GM10847 (cell line): ENCODE measurements around the gene PRRG4.
A peak's percentile ranks its signal among the peaks of the same experiment; 100 is the strongest.

ENCODE experiments used
- POLR2A ChIP-seq: IDR thresholded peaks from 2 replicates; pipeline ENCODE4 v1.6.1; 2011; ENCODE audit not compliant: insufficient read length; ENCODE audit errors: extremely low read depth

Gene PRRG4

DNA sequence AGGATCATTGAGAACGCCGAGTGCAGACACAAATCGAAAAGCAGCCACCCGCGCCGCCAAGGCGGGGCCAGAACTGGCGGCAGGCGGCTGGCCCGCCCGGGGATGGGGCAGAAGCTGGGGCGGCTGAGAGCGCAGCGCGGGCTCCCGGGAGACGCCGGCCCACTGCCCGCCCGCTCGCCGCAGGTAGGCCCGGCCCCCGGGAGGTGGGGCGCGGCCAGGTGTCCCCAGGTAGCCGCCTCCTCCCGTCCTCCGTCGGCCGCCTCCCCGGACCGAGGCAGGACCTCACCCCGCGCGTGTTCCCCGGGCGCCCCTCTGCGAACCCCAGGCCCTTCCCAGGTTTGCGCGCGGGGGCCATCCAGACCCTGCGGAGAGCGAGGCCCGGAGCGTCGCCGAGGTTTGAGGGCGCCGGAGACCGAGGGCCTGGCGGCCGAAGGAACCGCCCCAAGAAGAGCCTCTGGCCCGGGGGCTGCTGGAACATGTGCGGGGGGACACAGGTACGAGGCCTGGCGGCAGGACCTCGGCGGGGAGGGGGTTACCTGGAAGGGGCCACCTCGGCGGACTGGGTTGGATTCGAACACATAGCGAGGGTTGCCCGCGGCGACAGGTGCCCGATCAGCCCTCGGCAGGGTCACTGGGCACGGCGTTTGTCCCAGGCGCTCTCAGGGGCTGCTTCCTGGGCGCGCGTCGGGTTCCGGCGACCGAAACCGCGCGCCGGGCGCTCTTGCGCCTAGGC, at the start of gene PRRG4:
TSS of gene PRRG4 (plus strand) at position 248 of the 733 bp plus-strand sequence. CDS start 603 bp downstream, outside the sequence.
- TF ChIP-seq POLR2A: peak; percentile 44

DNA sequence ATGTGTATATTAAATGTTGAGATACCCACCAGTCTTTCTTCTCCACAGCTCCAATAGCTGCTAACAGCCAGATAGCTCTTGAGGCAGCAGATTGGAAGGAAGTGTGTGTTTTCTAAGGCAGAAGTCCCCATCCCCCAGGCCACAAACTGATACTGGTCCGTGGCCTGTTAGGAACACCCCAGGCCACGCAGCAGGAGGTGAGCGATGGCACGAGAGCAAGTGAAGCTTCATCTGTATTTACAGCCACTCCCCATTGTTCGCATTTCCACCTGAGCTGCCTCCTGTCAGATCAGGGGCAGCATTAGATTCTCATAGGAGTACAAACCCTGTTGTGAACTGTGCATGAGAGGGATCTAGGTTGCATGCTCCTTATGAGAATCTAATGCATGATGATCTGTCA, 48.0 kb upstream of the PRRG4 start:
- TF ChIP-seq POLR2A: no peak

DNA sequence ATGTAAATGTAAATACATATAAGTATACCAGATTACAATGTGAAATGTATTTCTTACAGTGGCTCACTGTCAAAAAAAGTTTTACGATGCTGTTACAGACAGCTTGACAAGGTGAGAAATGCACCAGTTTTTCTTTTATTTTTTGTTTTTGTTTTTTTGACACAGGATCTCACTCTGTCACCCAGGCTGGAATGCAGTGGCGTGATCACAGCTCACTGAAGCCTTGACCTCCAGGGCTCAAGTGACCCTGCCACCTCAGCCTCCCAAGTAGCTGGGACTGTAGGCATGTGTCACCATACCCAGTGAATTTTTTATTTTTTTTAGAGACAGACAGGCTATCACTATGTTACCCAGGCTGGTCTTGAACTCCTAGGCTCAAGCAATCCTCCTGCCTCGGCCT, 44.5 kb upstream of the PRRG4 start:
- TF ChIP-seq POLR2A: no peak

DNA sequence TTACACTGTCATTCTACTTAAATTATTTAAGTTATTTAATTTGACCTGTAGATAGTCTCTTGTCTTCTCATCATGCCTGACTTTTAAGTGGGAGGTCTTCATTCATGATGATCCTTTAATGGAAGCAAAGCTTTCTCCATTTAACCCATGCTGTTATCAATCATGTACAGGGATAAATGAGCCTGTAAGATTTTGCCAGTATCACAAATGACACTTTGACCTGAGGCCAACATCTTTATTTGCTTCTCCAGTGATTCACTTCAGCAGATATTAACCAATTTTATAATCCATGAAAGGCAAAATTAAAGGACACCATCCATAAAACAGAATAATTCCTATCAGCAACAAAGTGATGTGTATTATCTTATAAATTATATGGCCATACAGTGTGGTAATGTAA, 42.9 kb upstream of the PRRG4 start:
- no peak for TF ChIP-seq POLR2A

DNA sequence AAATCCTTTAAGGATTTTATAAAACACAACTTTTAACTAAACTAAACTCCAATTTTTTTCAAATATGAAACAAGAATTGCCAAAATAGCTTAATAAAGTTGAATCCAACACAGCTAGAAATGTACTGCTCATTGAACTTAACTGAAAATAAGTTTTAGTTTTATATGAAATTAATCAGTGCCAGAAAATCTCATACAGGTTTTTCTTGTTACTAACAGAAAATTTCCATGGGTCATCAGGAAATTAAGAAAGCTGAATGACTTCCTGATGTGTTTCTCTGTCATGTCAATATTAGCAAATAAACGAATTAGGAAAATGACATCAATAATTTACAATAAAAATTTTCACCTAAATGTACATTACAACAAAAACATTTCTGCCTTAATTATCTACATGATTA, 38.8 kb upstream of the PRRG4 start:
- TF ChIP-seq POLR2A: no peak

DNA sequence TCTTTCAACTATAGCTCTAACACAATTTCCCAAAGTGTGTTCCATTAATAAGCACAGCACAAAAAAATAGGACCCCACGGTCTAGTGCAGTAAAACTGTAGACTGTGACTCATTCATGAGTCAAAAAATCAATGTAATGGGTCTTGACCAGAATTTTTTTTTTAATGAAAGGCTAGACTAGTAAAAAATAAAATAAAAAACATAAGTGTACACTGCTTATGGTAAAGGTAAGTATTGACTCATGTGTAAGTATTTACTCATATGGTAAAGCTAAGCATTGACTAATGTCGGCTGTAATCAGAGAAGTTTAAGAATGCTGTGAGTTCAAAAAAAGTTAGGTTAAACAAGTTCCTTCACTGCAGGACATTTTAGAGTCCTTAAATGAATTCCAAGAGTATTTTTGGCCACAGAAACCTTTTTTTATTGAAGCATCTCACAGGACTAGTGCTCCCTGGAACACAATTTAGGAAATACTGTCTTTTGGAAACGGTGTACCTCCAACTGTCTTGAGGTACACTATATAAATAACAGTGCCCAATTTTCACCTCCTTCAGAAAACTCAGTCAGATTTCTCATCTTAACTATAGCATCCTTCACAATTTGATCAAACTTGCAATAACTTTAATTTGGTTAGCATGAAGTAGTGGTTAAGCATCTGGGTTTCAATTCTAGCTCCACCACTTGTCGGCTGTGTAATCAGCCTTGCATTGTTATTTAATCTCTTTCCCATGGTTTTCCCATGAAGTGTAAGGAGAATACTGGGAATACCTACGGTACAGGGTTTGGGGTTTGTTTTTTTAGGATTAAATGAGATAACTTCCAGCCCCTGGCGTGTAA, 37.4 kb upstream of the PRRG4 start:
- no peak for TF ChIP-seq POLR2A

DNA sequence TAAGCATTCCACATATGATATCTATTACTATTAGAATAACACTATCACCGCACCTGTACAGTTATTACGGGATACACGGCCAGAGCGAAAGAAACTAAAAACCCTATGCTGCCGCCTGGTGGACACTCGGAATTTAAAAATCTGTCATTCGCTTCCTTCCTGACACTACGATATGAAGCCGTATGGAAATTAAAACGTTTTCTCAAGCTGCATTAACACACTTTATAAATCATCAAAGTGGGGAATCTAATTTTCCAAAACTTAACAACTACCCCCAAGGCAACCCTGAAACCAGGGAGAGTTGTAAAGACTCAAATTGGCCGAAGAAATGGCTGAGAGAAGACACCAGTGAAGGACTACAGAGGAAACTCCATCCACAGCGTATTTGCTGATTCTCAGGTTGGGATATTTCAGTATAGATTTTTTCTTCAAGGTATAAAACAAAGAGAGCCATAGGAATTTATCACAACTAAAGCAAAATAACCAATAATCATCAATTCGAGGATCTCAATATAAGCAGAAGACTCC, 36.7 kb upstream of the PRRG4 start:
- TF ChIP-seq POLR2A: no peak

DNA sequence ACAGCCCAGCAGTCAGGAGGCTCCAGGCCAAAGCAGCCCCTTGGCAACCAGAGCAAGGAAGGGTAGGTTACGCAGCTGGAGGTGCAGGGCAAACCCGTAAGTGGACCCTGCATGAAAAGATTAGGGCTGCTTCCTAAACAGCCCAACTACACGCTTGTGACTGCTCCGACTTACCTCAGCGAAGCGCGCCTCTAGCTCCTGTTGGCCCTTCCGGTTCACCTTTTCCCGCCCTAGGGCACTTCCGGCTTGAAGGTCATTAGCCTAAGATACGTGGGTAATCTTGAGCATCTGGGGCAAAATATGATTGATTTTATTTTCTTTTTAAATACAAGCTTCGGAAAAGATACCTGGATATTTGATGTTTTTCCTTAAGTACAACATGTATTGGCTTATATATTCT, 35.3 kb upstream of the PRRG4 start, which contains the start of gene CCDC73:
TSS of gene CCDC73 (minus strand) at position 224 of the 400 bp plus-strand sequence. CDS start 34,419 bp downstream, outside the sequence.
- TF ChIP-seq POLR2A: no peak

DNA sequence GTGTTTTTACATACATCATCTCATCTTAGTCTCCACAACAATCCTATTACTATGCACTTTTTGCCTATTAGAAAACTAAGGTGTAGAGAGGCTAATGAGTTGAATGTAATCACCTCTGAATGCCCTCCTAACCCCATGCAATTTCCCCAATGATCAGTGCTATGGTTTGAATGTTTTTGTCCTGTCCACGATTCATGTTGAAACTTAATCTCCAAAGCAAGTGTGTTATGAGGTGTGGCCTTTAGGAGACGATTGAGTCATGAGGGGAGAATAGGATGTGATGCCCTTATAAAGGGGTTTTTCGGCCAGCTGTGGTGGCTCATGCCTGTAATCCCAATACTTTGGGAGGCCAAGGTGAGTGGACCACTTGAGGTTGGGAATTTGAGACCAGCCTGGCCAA, 33.3 kb upstream of the PRRG4 start:
- no peak for TF ChIP-seq POLR2A

DNA sequence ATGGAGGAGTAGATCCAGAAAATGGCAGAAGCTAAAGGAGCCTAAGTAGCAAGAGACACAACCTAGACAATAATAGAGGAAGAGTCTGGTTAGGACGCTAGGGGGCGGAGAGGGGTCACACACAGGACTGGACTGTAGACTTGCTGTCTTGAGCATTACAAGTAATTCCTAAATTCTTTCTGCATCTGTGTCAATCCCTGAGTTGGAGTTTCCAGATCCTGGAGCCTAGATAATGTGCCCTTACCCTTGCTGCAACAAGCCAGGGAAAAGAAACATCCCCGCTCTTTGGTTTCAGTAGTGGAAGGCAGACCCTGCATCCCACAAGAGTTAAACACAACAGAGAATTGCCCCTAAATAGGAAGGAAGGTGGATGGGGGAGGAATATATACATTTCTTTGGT, 20.4 kb upstream of the PRRG4 start:
- TF ChIP-seq POLR2A: no peak

DNA sequence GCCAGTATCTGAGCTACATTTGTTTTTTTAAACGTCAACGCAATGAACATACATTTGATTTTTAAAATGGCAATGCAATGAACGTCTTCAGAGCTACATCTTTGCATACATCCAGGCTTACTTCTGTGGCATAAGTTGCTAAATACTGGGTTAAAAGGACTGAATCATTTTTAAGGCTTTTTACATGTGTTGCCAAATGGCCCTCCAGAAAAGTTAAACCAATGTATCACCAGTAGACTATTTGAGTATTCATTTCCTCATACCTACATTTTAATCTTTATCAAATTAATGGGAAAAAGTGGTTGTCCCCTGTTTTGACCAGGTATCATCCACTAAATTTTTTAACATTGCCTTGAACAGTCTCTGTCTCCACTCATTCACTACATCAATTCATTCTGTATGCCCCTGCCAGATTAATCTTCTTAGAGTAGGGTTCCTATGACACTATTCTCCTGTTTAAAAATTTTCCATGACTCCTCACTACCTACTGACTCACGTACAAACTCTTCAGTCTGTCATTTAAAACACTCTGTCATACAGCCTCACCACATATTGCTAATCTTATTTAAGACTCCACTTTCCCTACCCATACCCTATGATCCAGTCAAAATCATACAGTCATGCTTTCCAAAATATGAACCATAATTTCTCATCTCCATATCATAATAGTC, 12.4 kb upstream of the PRRG4 start:
- no peak for TF ChIP-seq POLR2A

DNA sequence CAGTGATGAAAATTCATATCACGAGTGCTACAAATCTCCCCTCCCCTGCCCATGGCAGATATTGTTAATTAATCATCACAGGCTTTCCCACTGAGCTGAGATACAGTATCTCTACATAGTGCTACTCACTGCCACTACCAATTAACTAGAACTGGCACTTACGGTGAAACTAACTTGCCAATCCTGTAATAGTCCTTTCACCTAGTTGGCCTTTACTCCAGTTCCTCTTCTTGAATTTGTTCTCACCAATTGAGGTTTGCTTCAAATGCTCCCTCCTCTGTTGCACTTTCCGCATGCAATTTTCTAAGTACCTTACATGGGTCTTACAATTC, 11.9 kb upstream of the PRRG4 start:
- TF ChIP-seq POLR2A: no peak

DNA sequence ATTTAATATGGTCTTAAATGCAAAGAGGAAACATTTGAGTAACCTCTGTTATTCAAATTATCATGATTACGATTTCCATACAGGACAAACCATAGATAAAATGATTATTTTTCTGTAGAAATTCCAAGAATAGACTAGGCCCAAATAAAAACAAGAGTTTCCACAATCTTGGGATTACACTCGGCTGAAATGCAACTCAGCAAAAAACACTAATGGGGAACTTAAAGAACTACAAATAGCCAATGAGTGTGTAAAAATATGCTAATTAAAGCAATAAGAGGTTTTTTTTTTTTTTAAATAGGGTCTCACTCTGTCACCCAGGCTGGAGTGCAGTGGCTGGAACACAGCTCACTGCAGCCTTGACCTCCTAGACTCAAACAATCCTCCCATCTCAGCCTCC, 10.5 kb upstream of the PRRG4 start:
- TF ChIP-seq POLR2A: no peak

DNA sequence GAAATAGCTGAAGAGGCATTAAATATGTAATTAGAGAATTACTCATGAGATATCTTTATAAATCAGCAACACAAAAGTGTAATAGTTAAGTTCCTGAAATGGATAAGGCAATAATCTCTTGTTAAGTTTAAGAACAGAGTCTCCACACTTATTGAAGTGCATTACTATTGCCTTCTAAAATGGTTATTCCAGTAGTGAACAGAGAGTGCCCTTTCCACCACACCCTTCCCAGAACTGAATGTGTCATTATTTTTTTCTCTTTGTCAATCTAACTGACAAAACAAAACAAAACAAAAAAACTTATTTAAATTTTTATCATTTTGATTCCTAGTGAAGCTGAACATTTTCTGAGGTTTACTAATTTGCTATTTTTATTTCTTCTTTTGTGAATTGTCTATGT, 9.2 kb upstream of the PRRG4 start:
- no peak for TF ChIP-seq POLR2A

DNA sequence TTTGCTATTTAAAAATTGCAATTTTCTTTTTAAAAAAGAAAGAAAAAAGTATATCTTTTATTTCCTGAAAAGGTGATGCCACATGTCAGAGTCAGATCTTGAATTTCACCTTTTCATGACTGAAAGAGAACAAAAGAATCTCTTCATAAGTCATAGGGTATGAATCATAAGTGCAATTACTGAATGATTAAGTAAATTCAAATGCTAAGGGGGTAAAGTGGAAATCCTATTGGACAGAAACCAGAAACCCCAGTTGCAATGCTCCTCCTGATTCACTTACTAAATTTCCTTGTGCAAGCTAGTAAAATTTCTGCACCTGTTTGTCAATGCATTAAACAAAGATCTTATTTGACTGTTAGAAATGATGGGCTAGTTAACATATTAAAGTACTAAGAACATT, 8.2 kb upstream of the PRRG4 start:
- no peak for TF ChIP-seq POLR2A
